OCI-M1 (cell line): ENCODE results near the gene AQP12A.
"Not testable (repeated sequence)": the region's sequence is repeated elsewhere in the genome, so short reads cannot be mapped to it uniquely, and the experiment has no call there.

Source experiments
- DNase-seq: peaks from one replicate; lab custom pipeline; 2025; lab: John Stamatoyannopoulos, UW

The AQP12A gene

GRCh38 chr2:240691631-240692420 is at the start of gene AQP12A:
Gene AQP12A, plus strand, starts transcription at chr2:240691866. Its CDS starts 48 bp downstream, at chr2:240691914.
- not testable (repeated sequence) for DNase-seq

DNA sequence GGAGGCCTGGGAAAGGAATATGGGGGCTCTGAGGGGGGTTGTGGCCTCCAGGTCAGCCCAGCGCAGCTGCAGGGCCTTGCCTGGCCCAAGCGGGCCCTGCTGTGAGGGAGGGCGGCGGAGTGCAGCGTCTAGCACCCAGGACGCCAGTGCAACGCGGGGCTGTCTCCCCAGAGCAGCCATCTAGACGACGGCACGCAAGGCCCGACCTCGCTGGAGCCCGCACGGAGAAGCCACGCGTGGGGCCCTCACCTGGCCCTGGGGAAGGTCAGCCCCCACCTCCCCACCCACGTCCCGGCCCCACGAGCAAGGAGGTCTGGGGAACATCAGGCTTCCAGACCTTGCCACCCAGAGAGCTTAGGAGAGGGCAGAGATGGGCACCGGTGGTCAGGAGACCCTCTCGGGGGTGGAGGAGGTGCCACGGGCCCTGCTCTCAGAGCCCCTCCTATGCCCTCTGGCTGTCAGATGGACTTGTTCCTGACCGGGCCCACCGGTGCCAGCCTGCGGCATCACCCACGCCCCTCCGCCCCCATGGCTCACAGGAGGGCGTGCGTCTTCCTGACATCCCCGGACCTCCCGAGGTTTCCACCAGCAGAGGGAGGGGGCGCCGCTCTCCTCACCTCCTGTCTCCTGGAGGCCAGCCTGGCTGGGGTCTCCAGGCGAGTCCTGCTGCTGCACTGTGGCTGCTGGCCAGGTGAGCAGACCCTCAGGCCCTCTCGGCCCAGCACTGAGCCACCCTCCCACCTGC is 49.4 kb upstream of the AQP12A start:
- no peak for DNase-seq

GRCh38 chr2:240642806-240643092 is 48.9 kb upstream of the AQP12A start:
- DNase-seq = no peak

GRCh38 chr2:240643093-240643810 is 48.4 kb upstream of the AQP12A start:
- no peak for DNase-seq

DNA sequence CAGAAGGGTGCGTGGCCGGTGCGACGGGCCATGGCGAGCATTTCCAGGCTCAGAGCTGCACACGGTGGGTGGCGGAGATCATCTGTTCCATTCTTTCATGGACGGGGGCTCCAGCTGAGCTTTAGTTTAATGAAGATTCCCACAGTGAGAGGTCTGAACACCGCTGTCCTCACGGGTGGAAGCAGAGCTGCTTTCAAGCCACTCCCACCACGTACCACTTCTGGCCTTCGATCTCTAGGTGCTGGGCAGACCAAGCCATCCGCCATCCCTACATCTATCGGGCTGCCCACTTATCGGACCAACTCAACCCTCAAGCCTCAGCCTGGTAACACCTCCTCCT is 47.9 kb upstream of the AQP12A start:
- DNase-seq = no peak

DNA sequence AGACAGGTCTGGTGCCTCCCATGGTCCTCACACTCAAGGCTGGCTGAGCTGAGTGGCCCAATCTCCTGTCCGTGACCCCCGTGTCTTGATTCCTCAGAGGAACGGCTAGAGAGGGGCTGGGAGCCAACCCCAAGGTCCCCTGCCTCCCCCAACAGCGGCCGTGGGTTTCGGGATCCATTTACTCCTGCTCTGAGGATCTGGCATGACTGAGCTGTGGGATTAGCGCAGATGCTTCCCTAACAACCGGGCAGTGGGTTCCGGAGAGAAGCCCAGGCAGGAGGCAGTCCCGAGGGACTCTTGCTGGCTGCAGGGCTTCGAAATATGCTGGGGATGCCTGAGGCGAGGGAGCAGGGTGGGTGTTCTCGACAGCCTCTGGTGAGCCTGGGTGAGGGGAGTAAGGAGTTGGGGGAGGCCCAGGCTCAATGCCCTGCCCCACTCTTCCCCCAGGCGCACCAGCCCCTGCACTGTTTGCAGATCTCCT is 47.5 kb upstream of the AQP12A start:
- no peak for DNase-seq

- no peak for DNase-seq
Observed at GRCh38 chr2:240644859-240645301, 46.8 kb upstream of the AQP12A start.

DNA sequence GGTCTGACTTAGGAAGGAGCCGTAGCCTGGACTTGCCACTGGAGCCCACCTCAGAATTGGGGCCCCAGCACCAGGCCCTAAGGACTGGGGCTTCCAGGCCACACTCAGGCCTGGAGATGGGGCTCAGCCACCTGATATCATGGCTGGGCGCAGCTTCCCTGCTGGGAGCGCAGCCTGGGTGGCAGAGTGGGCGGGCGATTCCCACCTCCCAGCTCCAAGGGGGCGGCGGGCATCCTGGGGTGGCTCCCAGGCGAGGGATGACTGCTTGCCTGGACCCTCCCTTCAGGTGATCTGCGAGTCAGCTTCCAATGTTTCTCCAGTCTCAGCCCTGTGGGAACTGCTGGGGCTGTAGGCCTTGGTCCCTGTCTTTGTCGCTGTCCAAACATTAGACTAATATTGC is 46.3 kb upstream of the AQP12A start:
- no peak for DNase-seq

GRCh38 chr2:240645801-240646175 is 45.9 kb upstream of the AQP12A start:
- DNase-seq = no peak

- no peak for DNase-seq
Observed at GRCh38 chr2:240646176-240646899, 45.3 kb upstream of the AQP12A start.

DNA sequence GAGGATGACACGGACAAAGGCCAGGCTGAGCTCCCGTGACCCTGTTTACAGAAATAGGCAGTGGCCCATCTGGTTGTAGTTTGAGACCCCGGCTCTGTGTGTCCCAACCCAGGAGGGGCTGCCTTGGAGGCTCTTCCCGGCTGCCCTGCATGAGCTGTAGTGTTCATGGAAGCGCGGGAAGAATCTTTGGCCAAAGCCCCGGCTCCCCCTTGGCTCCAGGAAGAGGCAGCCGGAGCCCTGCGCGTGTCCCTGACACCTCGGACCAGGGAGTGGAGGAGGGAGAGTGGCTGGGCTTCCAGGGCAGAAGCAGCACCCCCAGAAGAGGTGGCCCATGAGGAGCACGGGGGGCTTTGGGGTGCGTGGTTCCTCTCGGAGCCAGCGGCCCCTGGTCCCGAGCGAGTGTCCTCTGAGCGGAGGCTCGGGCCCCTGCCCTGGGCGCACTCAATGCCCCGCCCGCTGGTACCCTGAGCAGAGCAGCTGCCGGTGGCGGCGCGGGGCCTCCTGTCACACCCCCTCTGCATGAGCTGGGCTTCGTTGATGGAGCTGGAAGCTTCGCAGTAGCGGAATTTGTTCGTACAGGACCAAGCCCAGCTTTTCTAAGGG is 44.7 kb upstream of the AQP12A start:
- no peak for DNase-seq

DNA sequence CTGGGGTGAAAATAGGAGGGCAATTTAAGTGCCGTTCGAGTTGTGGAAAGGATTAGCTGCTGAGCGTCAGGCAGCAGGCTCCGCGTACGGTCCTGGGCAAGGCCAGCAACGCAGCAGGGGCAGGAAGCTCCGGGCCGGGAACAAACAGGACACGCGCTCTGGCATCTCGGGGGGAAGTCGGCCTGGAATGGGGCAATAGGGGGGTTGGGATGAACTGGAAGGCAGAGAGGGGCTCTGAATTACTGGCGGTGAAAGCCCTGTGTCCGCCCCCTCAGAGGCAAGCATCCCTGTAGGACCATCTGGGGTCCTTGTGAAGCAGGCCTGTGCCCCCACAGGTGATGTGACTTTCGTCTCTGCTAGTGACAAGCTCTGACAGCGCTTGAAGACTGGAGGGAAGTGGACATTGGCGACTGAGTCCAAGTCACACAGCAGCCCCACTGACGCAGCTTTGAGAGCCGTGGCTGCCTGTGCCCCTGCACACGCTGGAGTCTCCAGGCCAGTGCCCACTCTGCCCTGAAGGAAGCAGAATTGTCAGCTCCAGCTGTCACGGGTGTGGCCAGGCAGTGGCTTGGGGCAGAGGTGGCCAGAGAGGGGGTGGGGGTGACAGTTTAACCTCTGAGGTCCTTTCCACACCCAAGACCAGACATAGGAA is 44.0 kb upstream of the AQP12A start:
- DNase-seq = no peak

- no peak for DNase-seq
Observed at GRCh38 chr2:240648155-240648649, 43.5 kb upstream of the AQP12A start.

DNA sequence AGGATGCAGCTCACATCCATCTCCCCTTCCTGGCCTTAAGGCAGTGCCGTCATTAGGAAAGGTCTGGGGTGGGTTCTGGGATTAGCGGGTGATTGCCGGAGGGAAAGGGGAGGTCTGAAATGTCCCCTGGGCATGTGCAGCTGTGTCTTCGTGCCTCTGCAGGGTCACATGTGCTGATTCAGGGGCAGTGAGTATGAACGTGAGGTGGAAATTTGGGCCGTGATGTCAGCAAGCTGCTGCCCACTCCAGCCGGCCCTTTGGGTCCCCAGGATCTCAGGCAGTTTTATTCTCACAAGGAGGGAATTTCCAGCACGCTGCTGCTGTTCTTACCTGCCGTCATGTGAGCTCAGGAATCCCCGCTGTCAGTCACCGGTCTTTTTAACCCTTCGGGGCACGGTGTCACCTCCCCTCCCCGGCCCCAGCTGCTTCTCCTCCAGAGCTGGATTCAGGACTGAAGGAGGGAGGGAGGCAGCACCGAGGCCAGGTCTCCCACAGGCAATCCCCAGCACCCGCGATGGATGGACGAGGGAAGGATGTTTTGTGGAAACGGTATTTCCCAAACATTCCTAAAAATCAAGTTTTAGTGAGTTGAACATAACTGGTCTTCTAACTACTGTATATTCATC is 42.9 kb upstream of the AQP12A start:
- no peak for DNase-seq

GRCh38 chr2:240649331-240649730 is 42.3 kb upstream of the AQP12A start:
- DNase-seq = no peak

- DNase-seq = no peak
Observed at GRCh38 chr2:240650254-240650965, 41.3 kb upstream of the AQP12A start.

- DNase-seq = no peak
Observed at GRCh38 chr2:240651185-240651584, 40.5 kb upstream of the AQP12A start.

GRCh38 chr2:240655931-240656886 is 35.5 kb upstream of the AQP12A start:
- DNase-seq = no peak

- DNase-seq = not testable (repeated sequence)
Observed at GRCh38 chr2:240659883-240660282, 31.8 kb upstream of the AQP12A start.
